Loucy (cell line): ENCODE results near the gene BCAS1.

Source experiments
- H2AFZ ChIP-seq: fragments of 200-600 bp; sonication (generic); 2 replicates; pipeline ENCODE4 v1.6.0; 2016; ENCODE audit warnings: antibody characterized with exemption, mild to moderate bottlenecking, low read length, moderate library complexity
- H3F3A ChIP-seq: fragments of 200-600 bp; 2 replicates; pipeline ENCODE4 v1.6.0; 2016; ENCODE audit warnings: antibody characterized with exemption, low read depth, mild to moderate bottlenecking
- H3K27me3 ChIP-seq: fragments of 200-600 bp; sonication (generic); 2 replicates; pipeline ENCODE4 v1.6.1; 2014; ENCODE audit warnings: low read length, mild to moderate bottlenecking; ENCODE audit not compliant: insufficient read depth, poor library complexity, severe bottlenecking
- H3K36me3 ChIP-seq: fragments of 200-600 bp; sonication (generic); 2 replicates; pipeline ENCODE4 v1.6.1; 2016; ENCODE audit warnings: low read length; ENCODE audit not compliant: insufficient read depth
- H3K4me1 ChIP-seq: fragments of 200-600 bp; sonication (generic); 2 replicates; pipeline ENCODE4 v1.5.1; 2014; ENCODE audit warnings: low read length, mild to moderate bottlenecking; ENCODE audit not compliant: insufficient read depth, poor library complexity, severe bottlenecking
- H3K4me2 ChIP-seq: fragments of 200-600 bp; sonication (generic); 2 replicates; pipeline ENCODE4 v1.6.0; 2014; ENCODE audit warnings: antibody characterized with exemption, low read length, low read depth, mild to moderate bottlenecking; ENCODE audit not compliant: poor library complexity, severe bottlenecking
- H3K4me3 ChIP-seq: fragments of 200-600 bp; sonication (generic); 2 replicates; pipeline ENCODE4 v1.5.1; 2014; ENCODE audit warnings: low read length, mild to moderate bottlenecking, mixed read lengths; ENCODE audit not compliant: poor library complexity, severe bottlenecking
- H3K79me2 ChIP-seq: fragments of 200-600 bp; sonication (generic); 2 replicates; pipeline ENCODE4 v1.6.1; 2014; ENCODE audit warnings: low read length; ENCODE audit not compliant: insufficient read depth
- H3K9ac ChIP-seq: fragments of 200-600 bp; sonication (generic); 2 replicates; pipeline ENCODE4 v1.6.0; 2014; ENCODE audit warnings: mild to moderate bottlenecking, low read depth, low read length, moderate library complexity; ENCODE audit not compliant: poor library complexity, severe bottlenecking
- H3K9me2 ChIP-seq: fragments of 200-600 bp; sonication (generic); replicated peaks from 2 replicates; pipeline ENCODE4 v1.6.1; 2016; ENCODE audit warnings: low read depth, low read length, mixed read lengths
- H3K9me3 ChIP-seq: fragments of 200-600 bp; sonication (generic); 2 replicates; pipeline ENCODE4 v1.6.1; 2014; ENCODE audit warnings: mild to moderate bottlenecking, antibody characterized with exemption, low read length, low read depth; ENCODE audit not compliant: insufficient read depth
- H4K20me1 ChIP-seq: fragments of 200-600 bp; sonication (generic); 2 replicates; pipeline ENCODE4 v1.6.0; 2014; ENCODE audit warnings: antibody characterized with exemption, low read length, mild to moderate bottlenecking; ENCODE audit not compliant: insufficient read depth, poor library complexity, severe bottlenecking
- CTCF ChIP-seq: fragments of 200-600 bp; sonication (generic); conservative IDR thresholded peaks from 2 replicates; pipeline ENCODE4 v1.5.1; 2014; ENCODE audit warnings: mild to moderate bottlenecking, antibody characterized with exemption, low read length
- EZH2phosphoT487 ChIP-seq: fragments of 200-600 bp; IDR thresholded peaks from 2 replicates; pipeline ENCODE4 v1.6.1; 2018; ENCODE audit warnings: antibody characterized with exemption, mild to moderate bottlenecking, moderate library complexity, borderline replicate concordance

BCAS1 gene

GRCh38 chr20:53894707-53895384, 175.5 kb downstream of the BCAS1 start:
- H4K20me1 ChIP-seq: no peaks in the 10 kb centered on the region
- no peaks in the 10 kb centered on the region for H3K9me3 ChIP-seq
- H3K4me2 ChIP-seq: peak overlapping the region; percentile 2
- H3K4me1 ChIP-seq: peaks cover 35% of the 10 kb centered on the region
- H3K9ac ChIP-seq: no peak overlapping the region
- peaks cover 4% of the 10 kb centered on the region for H3F3A ChIP-seq
- H3K36me3 ChIP-seq: no peaks in the 10 kb centered on the region
- no peaks in the 10 kb centered on the region for H3K27me3 ChIP-seq
- no peak for TF ChIP-seq CTCF
- no peak for TF ChIP-seq EZH2phosphoT487
- H3K9me2 ChIP-seq: no peaks in the 10 kb centered on the region
- no peak overlapping the region for H2AFZ ChIP-seq
- H3K4me3 ChIP-seq: no peak overlapping the region
- no peaks in the 10 kb centered on the region for H3K79me2 ChIP-seq
